HEK293 (cell line): ENCODE results near the gene SLC2A11.
A peak's percentile ranks its signal among the peaks of the same experiment; 100 is the strongest.

ENCODE experiments used
- CTCF ChIA-PET: fragments of 350-600 bp; formaldehyde crosslinking; extraction: SDS; loops from one replicate; lab custom pipeline; 2021; ENCODE audit warnings: antibody characterized with exemption; lab: Yijun Ruan, JAX
- POLR2A ChIA-PET: fragments of 300-600 bp; formaldehyde crosslinking; extraction: SDS; loops from one replicate; lab custom pipeline; 2020; ENCODE audit warnings: antibody characterized with exemption, inconsistent platforms; lab: Yijun Ruan, JAX
- H3K27ac ChIP-seq: fragments of 200-500 bp; sonication (Bioruptor generic); 2 replicates; pipeline ENCODE4 v1.5.1; 2014; ENCODE audit warnings: low read depth, low read length, control low read depth, inconsistent platforms; ENCODE audit errors: extremely low read depth
- H3K36me3 ChIP-seq, 2 experiments: fragments of 200-500 bp in 1 of 2; sonication (Bioruptor generic) in 1 of 2; 1 replicate in 1 of 2; 2 replicates in 1 of 2; pipeline ENCODE4 v1.5.1; 2014 to 2017; ENCODE audit warnings: inconsistent platforms in 2 of 2, low read length in 2 of 2; ENCODE audit not compliant: control insufficient read depth in 2 of 2, insufficient read depth in 1 of 2
- H3K4me1 ChIP-seq: fragments of 200-500 bp; sonication (Bioruptor generic); 2 replicates; pipeline ENCODE4 v1.5.1; 2014; ENCODE audit warnings: mild to moderate bottlenecking, low read length, inconsistent platforms; ENCODE audit not compliant: control insufficient read depth, insufficient read depth
- H3K4me3 ChIP-seq: 2 replicates; pipeline ENCODE4 v1.5.1; 2011; ENCODE audit warnings: low read depth, mild to moderate bottlenecking, control low read depth, low read length, moderate library complexity
- H3K9me3 ChIP-seq: fragments of 200-500 bp; sonication (Bioruptor generic); 2 replicates; pipeline ENCODE4 v1.5.1; 2014; ENCODE audit warnings: low read depth, low read length, inconsistent platforms; ENCODE audit not compliant: control insufficient read depth, insufficient read depth
- GLI4 ChIP-seq: fragments of 450-650 bp; formaldehyde crosslinking; IDR thresholded peaks from 2 replicates; pipeline ENCODE4 v1.5.1; 2016; ENCODE audit warnings: missing biosample characterization, missing genetic modification characterization
- GLIS2 ChIP-seq: fragments of 450-650 bp; formaldehyde crosslinking; IDR thresholded peaks from 2 replicates; pipeline ENCODE4 v1.5.1; 2016; ENCODE audit warnings: missing biosample characterization, missing genetic modification characterization
- KLF8 ChIP-seq: fragments of 450-650 bp; formaldehyde crosslinking; IDR thresholded peaks from 2 replicates; pipeline ENCODE4 v1.5.1; 2016; ENCODE audit warnings: missing biosample characterization, missing genetic modification characterization
- RBAK ChIP-seq: fragments of 450-650 bp; formaldehyde crosslinking; IDR thresholded peaks from 2 replicates; pipeline ENCODE4 v1.5.1; 2016; ENCODE audit warnings: missing biosample characterization, missing genetic modification characterization
- REST ChIP-seq: fragments of 450-650 bp; formaldehyde crosslinking; IDR thresholded peaks from 2 replicates; pipeline ENCODE4 v1.5.1; 2016; ENCODE audit warnings: missing biosample characterization, missing genetic modification characterization
- SETDB1 ChIP-seq: IDR thresholded peaks from one replicate; pipeline ENCODE4 v1.6.1; 2017; ENCODE audit warnings: mild to moderate bottlenecking, low read length, moderate library complexity, mixed read lengths; ENCODE audit not compliant: insufficient read length
- ZIC2 ChIP-seq: fragments of 450-650 bp; formaldehyde crosslinking; IDR thresholded peaks from 2 replicates; pipeline ENCODE4 v1.5.1; 2016; ENCODE audit warnings: missing biosample characterization, missing genetic modification characterization
- ZNF121 ChIP-seq: fragments of 450-650 bp; formaldehyde crosslinking; IDR thresholded peaks from 2 replicates; pipeline ENCODE4 v1.5.1; 2016; ENCODE audit warnings: missing biosample characterization, missing genetic modification characterization
- ZNF341 ChIP-seq: fragments of 450-650 bp; formaldehyde crosslinking; IDR thresholded peaks from 2 replicates; pipeline ENCODE4; 2016; ENCODE audit warnings: low read depth, missing biosample characterization, missing genetic modification characterization
- ZNF623 ChIP-seq: fragments of 450-650 bp; formaldehyde crosslinking; IDR thresholded peaks from 2 replicates; pipeline ENCODE4 v1.5.1; 2016; ENCODE audit warnings: missing biosample characterization, missing genetic modification characterization
- ZNF664 ChIP-seq: fragments of 450-650 bp; formaldehyde crosslinking; IDR thresholded peaks from 2 replicates; pipeline ENCODE4 v1.5.1; 2016; ENCODE audit warnings: missing biosample characterization, missing genetic modification characterization
- ZNF792 ChIP-seq: fragments of 450-650 bp; formaldehyde crosslinking; IDR thresholded peaks from 2 replicates; pipeline ENCODE4 v1.5.1; 2016; ENCODE audit warnings: missing biosample characterization, missing genetic modification characterization

Gene SLC2A11

GRCh38 chr22:23842599-23842998, 15.1 kb upstream of the SLC2A11 start:
- no peaks in the 10 kb centered on the region for H3K4me1 ChIP-seq
- TF ChIP-seq GLIS2 (tag by site-specific recombination) (peak; percentile 11; the same call in 1 of the 2 replicates), ZIC2 (tag by site-specific recombination) (peak; percentile 19; the same call in 1 of the 2 replicates), ZNF792 (tag by site-specific recombination) (no peak)
- peaks cover 0 to 1% of the 10 kb centered on the region in 2 experiments; a peak in 1 of 3 replicates for H3K36me3 ChIP-seq
- ChIA-PET POLR2A (interaction anchor here (1.2 kb wide), 1 partner anchor 15 kb away, joined by 4 read pairs; the partner anchor contains the start of gene SLC2A11), CTCF (no interaction called here)
- H3K9me3 ChIP-seq: no peaks in the 10 kb centered on the region
- H3K27ac ChIP-seq: no peak overlapping the region
- no peak overlapping the region for H3K4me3 ChIP-seq

- Histone ChIP-seq H3K9me3 (no peaks in the 10 kb centered on the region), H3K4me3 (no peak overlapping the region), H3K36me3 (no peaks in the 10 kb centered on the region), H3K4me1 (no peaks in the 10 kb centered on the region)
- POLR2A ChIA-PET: interaction anchor here (0.5 to 1.2 kb wide), 2 partner anchors 13 to 549 kb away, joined by 6 to 10 read pairs; partner anchors contain the start of gene SLC2A11
- TF ChIP-seq ZNF623 (tag by site-specific recombination): peak; percentile 99
- TF ChIP-seq ZNF341 (tag by site-specific recombination): no peak
- TF ChIP-seq ZNF121 (tag by site-specific recombination): 0 out of 2 replicates have a peak, but pooled peaks have one; percentile 34
- no peak for TF ChIP-seq RBAK (tag by site-specific recombination)
- no peak for TF ChIP-seq GLI4 (tag by site-specific recombination)
- TF ChIP-seq, all 188 proteins: peak for 2
- no peak overlapping the region for H3K27ac ChIP-seq
- CTCF ChIA-PET: no interaction called here
Measured at GRCh38 chr22:23844739-23845202, 12.9 kb upstream of the SLC2A11 start.

- Histone ChIP-seq H3K9me3 (no peaks in the 10 kb centered on the region), H3K36me3 (no peaks in the 10 kb centered on the region), H3K4me3 (no peak overlapping the region), H3K27ac (no peak overlapping the region), H3K4me1 (no peaks in the 10 kb centered on the region)
- TF ChIP-seq SETDB1: no peak
- peak; percentile 46 for TF ChIP-seq ZIC2 (tag by site-specific recombination)
- no peak for TF ChIP-seq KLF8 (tag by site-specific recombination)
- CTCF ChIA-PET: interaction anchor here (0.7 to 1.6 kb wide), 8 partner anchors 12 to 88 kb away, joined by 3 to 8 read pairs (median 4); partner anchors contain the start of genes CHCHD10, MIF and SLC2A11
- POLR2A ChIA-PET: interaction anchor here (0.9 to 1.6 kb wide), 4 partner anchors 12 to 73 kb away, joined by 3 to 10 read pairs (median 6); partner anchors contain the start of genes MMP11 and SLC2A11
Measured at GRCh38 chr22:23845265-23846080, 12.2 kb upstream of the SLC2A11 start.

- Histone ChIP-seq H3K27ac (no peak overlapping the region), H3K9me3 (no peaks in the 10 kb centered on the region), H3K36me3 (no peaks in the 10 kb centered on the region), H3K4me1 (no peaks in the 10 kb centered on the region), H3K4me3 (no peak overlapping the region)
- ChIA-PET CTCF (interaction anchor here (0.7 to 1.6 kb wide), 8 partner anchors 11 to 88 kb away, joined by 3 to 8 read pairs (median 4); partner anchors contain the start of genes CHCHD10, MIF and SLC2A11), POLR2A (interaction anchor here (0.9 to 1.6 kb wide), 3 partner anchors 11 to 73 kb away, joined by 3 to 8 read pairs (median 3); partner anchors contain the start of genes MMP11 and SLC2A11)
- TF ChIP-seq REST (no peak), ZNF664 (tag by site-specific recombination) (0 out of 2 replicates have a peak, but pooled peaks have one; percentile 25)
Measured at GRCh38 chr22:23846081-23846469, 11.6 kb upstream of the SLC2A11 start.
